HUES48 (cell line): ENCODE data around the gene ABCG1.

Experiments used
- H3K27ac ChIP-seq: one replicate; pipeline ENCODE4 v1.7.0; 2013; ENCODE audit warnings: low read depth, low read length, inconsistent platforms
- H3K27me3 ChIP-seq: 2 replicates; pipeline ENCODE4 v1.6.1; 2013; ENCODE audit warnings: mild to moderate bottlenecking, low read length; ENCODE audit not compliant: control insufficient read depth, insufficient read depth
- H3K36me3 ChIP-seq: 2 replicates; pipeline ENCODE4 v1.6.1; 2013; ENCODE audit warnings: low read length; ENCODE audit not compliant: control insufficient read depth, insufficient read depth
- H3K4me1 ChIP-seq: 2 replicates; pipeline ENCODE4 v1.6.1; 2013; ENCODE audit warnings: mild to moderate bottlenecking, low read length; ENCODE audit not compliant: control insufficient read depth, insufficient read depth
- H3K4me3 ChIP-seq: 2 replicates; pipeline ENCODE4 v1.5.1; 2013; ENCODE audit warnings: mild to moderate bottlenecking, low read depth, low read length
- H3K9ac ChIP-seq: 2 replicates; pipeline ENCODE4 v1.6.1; 2013; ENCODE audit warnings: mild to moderate bottlenecking, low read depth, low read length, moderate library complexity
- H3K9me3 ChIP-seq: 2 replicates; pipeline ENCODE4 v1.6.1; 2013; ENCODE audit warnings: low read length; ENCODE audit not compliant: control insufficient read depth, insufficient read depth

The ABCG1 gene

GRCh38 chr21:42320791-42321190 is 101.9 kb downstream of the ABCG1 start:
- H3K27me3 ChIP-seq = no peaks in the 10 kb centered on the region

GRCh38 chr21:42321231-42321630 is 102.3 kb downstream of the ABCG1 start:
- no peaks in the 10 kb centered on the region for H3K9me3 ChIP-seq
- no peak overlapping the region for H3K9ac ChIP-seq
- no peak overlapping the region for H3K4me3 ChIP-seq
- peaks cover 17% of the 10 kb centered on the region; the same call in 1 of the 2 replicates for H3K4me1 ChIP-seq
- H3K27ac ChIP-seq = no peak overlapping the region
- no peaks in the 10 kb centered on the region for H3K27me3 ChIP-seq
- no peaks in the 10 kb centered on the region for H3K36me3 ChIP-seq

More at GRCh38 chr21:42320791-42321190, 101.9 kb downstream of the ABCG1 start:
- Histone ChIP-seq H3K9ac (no peak overlapping the region), H3K36me3 (no peaks in the 10 kb centered on the region), H3K9me3 (no peaks in the 10 kb centered on the region), H3K27ac (no peak overlapping the region), H3K4me3 (no peak overlapping the region), H3K4me1 (peaks cover 17% of the 10 kb centered on the region; the same call in 1 of the 2 replicates)

GRCh38 chr21:42321845-42322244 is 102.9 kb downstream of the ABCG1 start:
- H3K9ac ChIP-seq = no peak overlapping the region

GRCh38 chr21:42324896-42325295 is 106.0 kb downstream of the ABCG1 start:
- no peaks in the 10 kb centered on the region for H3K36me3 ChIP-seq
- 0 out of 2 replicates have a peak, but pooled peaks cover 6% of the 10 kb centered on the region for H3K9me3 ChIP-seq
- no peak overlapping the region for H3K9ac ChIP-seq
- H3K27ac ChIP-seq = no peak overlapping the region
- H3K4me3 ChIP-seq = no peak overlapping the region
- H3K27me3 ChIP-seq = no peaks in the 10 kb centered on the region
- H3K4me1 ChIP-seq = no peaks in the 10 kb centered on the region

More at GRCh38 chr21:42321845-42322244, 102.9 kb downstream of the ABCG1 start:
- Histone ChIP-seq H3K4me3 (no peak overlapping the region), H3K27ac (no peak overlapping the region), H3K27me3 (no peaks in the 10 kb centered on the region), H3K4me1 (peaks cover 13% of the 10 kb centered on the region; the same call in 1 of the 2 replicates), H3K36me3 (no peaks in the 10 kb centered on the region), H3K9me3 (no peaks in the 10 kb centered on the region)

GRCh38 chr21:42330380-42331371 is 111.7 kb downstream of the ABCG1 start:
- Histone ChIP-seq H3K27me3 (no peaks in the 10 kb centered on the region), H3K9me3 (0 out of 2 replicates have a peak, but pooled peaks cover 6% of the 10 kb centered on the region), H3K4me3 (no peak overlapping the region; the same call in 1 of the 2 replicates), H3K4me1 (peaks cover 13% of the 10 kb centered on the region), H3K27ac (no peak overlapping the region), H3K36me3 (no peaks in the 10 kb centered on the region), H3K9ac (no peak overlapping the region)

- Histone ChIP-seq H3K27ac (no peak overlapping the region), H3K9ac (no peak overlapping the region), H3K4me3 (no peak overlapping the region), H3K27me3 (no peaks in the 10 kb centered on the region), H3K9me3 (0 out of 2 replicates have a peak, but pooled peaks cover 6% of the 10 kb centered on the region), H3K36me3 (no peaks in the 10 kb centered on the region), H3K4me1 (peaks cover 22% of the 10 kb centered on the region)
Observed at GRCh38 chr21:42331660-42332059, 112.7 kb downstream of the ABCG1 start.

- Histone ChIP-seq H3K36me3 (no peaks in the 10 kb centered on the region), H3K27me3 (no peaks in the 10 kb centered on the region), H3K4me3 (no peak overlapping the region), H3K27ac (no peak overlapping the region), H3K4me1 (peaks cover 25% of the 10 kb centered on the region), H3K9me3 (0 out of 2 replicates have a peak, but pooled peaks cover 6% of the 10 kb centered on the region), H3K9ac (no peak overlapping the region)
Observed at GRCh38 chr21:42332557-42333317, 113.8 kb downstream of the ABCG1 start.

GRCh38 chr21:42336054-42336453 is 117.1 kb downstream of the ABCG1 start:
- Histone ChIP-seq H3K27me3 (no peaks in the 10 kb centered on the region), H3K4me3 (0 out of 2 replicates have a peak overlapping the region, but pooled peaks have one; percentile 16), H3K36me3 (no peaks in the 10 kb centered on the region), H3K9ac (no peak overlapping the region), H3K27ac (peak overlapping the region; percentile 85), H3K4me1 (peaks cover 21% of the 10 kb centered on the region), H3K9me3 (no peaks in the 10 kb centered on the region)

GRCh38 chr21:42337276-42337675 is 118.3 kb downstream of the ABCG1 start:
- no peak overlapping the region for H3K27ac ChIP-seq
- H3K36me3 ChIP-seq = no peaks in the 10 kb centered on the region
- H3K9me3 ChIP-seq = no peaks in the 10 kb centered on the region
- peaks cover 24% of the 10 kb centered on the region for H3K4me1 ChIP-seq
- no peak overlapping the region for H3K9ac ChIP-seq
- no peaks in the 10 kb centered on the region for H3K27me3 ChIP-seq
- H3K4me3 ChIP-seq = no peak overlapping the region

GRCh38 chr21:42337830-42338728 is 119.1 kb downstream of the ABCG1 start:
- H3K4me3 ChIP-seq = no peak overlapping the region
- no peaks in the 10 kb centered on the region for H3K9me3 ChIP-seq
- H3K4me1 ChIP-seq = peaks cover 24% of the 10 kb centered on the region
- no peak overlapping the region for H3K9ac ChIP-seq
- no peaks in the 10 kb centered on the region for H3K27me3 ChIP-seq
- H3K36me3 ChIP-seq = no peaks in the 10 kb centered on the region
- no peak overlapping the region for H3K27ac ChIP-seq
